Large intestine (tissue), 3 donors: ENCODE results near the gene RRAS. TPM values are rescaled to one million over a fixed set of nuclear protein-coding genes. Genes with fewer than 3 reads are reported as not detected.

Experiments used
- DNase-seq, 2 donors: peaks; one replicate each; pipeline versions ENCODE4 v3.0.0 to v3.0.0-alpha.2; 2013
- H3K27ac ChIP-seq: one replicate; pipeline ENCODE4 v1.5.1; 2013; ENCODE audit warnings: low read length
- H3K27me3 ChIP-seq: 2 replicates; pipeline ENCODE4 v1.6.1; 2013; ENCODE audit warnings: low read length; ENCODE audit not compliant: control insufficient read depth, insufficient read depth
- H3K36me3 ChIP-seq: 2 replicates; pipeline ENCODE4 v1.6.1; 2013; ENCODE audit warnings: low read length; ENCODE audit not compliant: control insufficient read depth, insufficient read depth
- H3K4me1 ChIP-seq: one replicate; pipeline ENCODE4 v1.6.1; 2013; ENCODE audit warnings: low read length; ENCODE audit not compliant: control insufficient read depth, insufficient read depth
- H3K4me3 ChIP-seq: one replicate; pipeline ENCODE4 v1.5.1; 2013; ENCODE audit warnings: low read length
- H3K9me3 ChIP-seq: one replicate; pipeline ENCODE4 v1.6.1; 2013; ENCODE audit warnings: mild to moderate bottlenecking, low read depth, low read length, moderate library complexity; ENCODE audit not compliant: control insufficient read depth
- whole genome bisulfite sequencing: methylation state at CpG from one replicate; pipeline ENCODE4 v1.1.5; 2013; ENCODE audit warnings: low lambda C conversion rate; ENCODE audit not compliant: insufficient coverage; 5-methylcytosine and 5-hydroxymethylcytosine counted together
- polyA plus RNA-seq: library from polyadenylated mRNA; unstranded; fragments of 120-200 nt; gene quantifications from one replicate; pipeline ENCODE4 v1.2.1, GENCODE V29; 2013

The RRAS gene
- polyA plus RNA-seq, 1 donor = 36.8 TPM

GRCh38 chr19:49605605-49606004 is 34.3 kb downstream of the RRAS start:
- DNase-seq = no peak
- Histone ChIP-seq H3K9me3 (no peaks in the 10 kb centered on the region), H3K36me3 (peaks cover 79% of the 10 kb centered on the region), H3K4me3 (no peak overlapping the region), H3K4me1 (no peaks in the 10 kb centered on the region), H3K27me3 (no peaks in the 10 kb centered on the region), H3K27ac (no peak overlapping the region)
- WGBS = no CpG with 5 or more reads among the region's 7 CpGs

DNA sequence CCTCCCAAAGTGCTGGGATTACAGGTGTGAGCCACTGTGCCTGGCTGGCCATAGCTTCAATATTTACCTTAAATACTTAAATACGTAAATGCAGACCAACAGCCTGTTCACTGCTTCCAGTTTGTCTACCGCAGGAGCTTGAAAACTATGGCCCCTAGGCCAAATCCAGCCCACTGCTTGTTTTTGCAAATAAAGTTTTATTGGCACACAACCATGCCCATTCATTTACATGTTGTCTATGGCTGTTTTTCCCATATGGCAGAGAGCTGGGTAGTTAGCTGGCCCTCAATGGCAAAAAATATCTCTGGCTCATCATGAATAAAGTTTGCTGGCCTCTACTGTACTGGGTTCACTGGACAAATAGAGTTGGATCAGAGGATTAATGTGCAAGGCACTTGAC is 37.1 kb downstream of the RRAS start:
- DNase-seq = no peak
- Histone ChIP-seq H3K36me3 (peaks cover 83% of the 10 kb centered on the region), H3K9me3 (no peaks in the 10 kb centered on the region), H3K27me3 (no peaks in the 10 kb centered on the region), H3K27ac (no peak overlapping the region), H3K4me3 (no peak overlapping the region), H3K4me1 (no peaks in the 10 kb centered on the region)
- no CpG with 5 or more reads among the region's 2 CpGs for WGBS

- Histone ChIP-seq H3K4me3 (no peak overlapping the region), H3K36me3 (peaks cover 80% of the 10 kb centered on the region), H3K27ac (no peak overlapping the region), H3K9me3 (peaks cover 4% of the 10 kb centered on the region), H3K4me1 (no peaks in the 10 kb centered on the region), H3K27me3 (no peaks in the 10 kb centered on the region)
- no peak for DNase-seq
- WGBS = no CpG with 5 or more reads among the region's 38 CpGs
These were observed 38.4 kb downstream of the RRAS start for GRCh38 chr19:49601482-49602038.

- H3K9me3 ChIP-seq = peaks cover 8% of the 10 kb centered on the region
- H3K4me1 ChIP-seq = peaks cover 2% of the 10 kb centered on the region
- no peaks in the 10 kb centered on the region for H3K27me3 ChIP-seq
- WGBS = no CpG with 5 or more reads among the region's 26 CpGs
- H3K36me3 ChIP-seq = peaks cover 82% of the 10 kb centered on the region
- H3K27ac ChIP-seq = no peak overlapping the region
- H3K4me3 ChIP-seq = no peak overlapping the region
- DNase-seq = no peak
These were observed 40.3 kb downstream of the RRAS start for GRCh38 chr19:49599378-49600295.

GRCh38 chr19:49597703-49597974 is 42.3 kb downstream of the RRAS start:
- no peak overlapping the region for H3K27ac ChIP-seq
- no peaks in the 10 kb centered on the region for H3K27me3 ChIP-seq
- H3K9me3 ChIP-seq = peaks cover 8% of the 10 kb centered on the region
- DNase-seq = no peak
- H3K36me3 ChIP-seq = peaks cover 77% of the 10 kb centered on the region
- WGBS = no CpG with 5 or more reads among the region's 29 CpGs
- peaks cover 11% of the 10 kb centered on the region for H3K4me1 ChIP-seq
- no peak overlapping the region for H3K4me3 ChIP-seq

DNA sequence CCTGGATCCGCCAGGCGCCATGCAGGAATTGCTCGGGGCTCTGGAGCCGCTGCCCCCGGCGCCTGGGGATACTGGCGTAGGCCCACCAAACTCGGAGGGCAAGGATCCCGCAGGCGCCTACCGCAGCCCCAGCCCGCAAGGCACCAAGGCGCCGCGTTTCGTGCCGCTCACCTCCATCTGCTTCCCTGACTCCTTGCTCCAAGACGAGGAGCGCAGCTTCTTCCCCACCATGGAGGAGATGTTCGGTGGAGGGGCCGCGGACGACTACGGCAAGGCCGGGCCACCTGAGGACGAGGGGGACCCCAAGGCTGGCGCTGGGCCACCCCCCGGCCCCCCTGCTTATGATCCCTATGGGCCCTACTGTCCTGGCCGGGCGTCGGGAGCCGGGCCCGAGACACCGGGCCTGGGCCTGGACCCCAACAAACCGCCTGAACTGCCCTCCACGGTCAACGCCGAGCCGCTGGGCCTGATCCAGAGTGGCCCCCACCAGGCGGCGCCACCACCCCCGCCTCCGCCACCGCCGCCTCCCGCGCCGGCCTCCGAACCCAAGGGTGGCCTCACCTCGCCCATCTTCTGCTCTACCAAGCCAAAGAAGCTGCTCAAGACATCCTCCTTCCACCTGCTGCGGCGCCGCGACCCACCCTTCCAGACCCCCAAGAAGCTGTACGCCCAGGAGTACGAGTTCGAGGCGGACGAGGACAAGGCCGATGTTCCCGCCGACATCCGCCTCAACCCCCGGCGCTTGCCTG is 42.8 kb downstream of the RRAS start:
- no CpG with 5 or more reads among the region's 65 CpGs for WGBS
- Histone ChIP-seq H3K27me3 (no peaks in the 10 kb centered on the region), H3K4me3 (no peak overlapping the region), H3K4me1 (peaks cover 11% of the 10 kb centered on the region), H3K27ac (no peak overlapping the region), H3K36me3 (peaks cover 72% of the 10 kb centered on the region), H3K9me3 (peaks cover 8% of the 10 kb centered on the region)
- DNase-seq = no peak

DNA sequence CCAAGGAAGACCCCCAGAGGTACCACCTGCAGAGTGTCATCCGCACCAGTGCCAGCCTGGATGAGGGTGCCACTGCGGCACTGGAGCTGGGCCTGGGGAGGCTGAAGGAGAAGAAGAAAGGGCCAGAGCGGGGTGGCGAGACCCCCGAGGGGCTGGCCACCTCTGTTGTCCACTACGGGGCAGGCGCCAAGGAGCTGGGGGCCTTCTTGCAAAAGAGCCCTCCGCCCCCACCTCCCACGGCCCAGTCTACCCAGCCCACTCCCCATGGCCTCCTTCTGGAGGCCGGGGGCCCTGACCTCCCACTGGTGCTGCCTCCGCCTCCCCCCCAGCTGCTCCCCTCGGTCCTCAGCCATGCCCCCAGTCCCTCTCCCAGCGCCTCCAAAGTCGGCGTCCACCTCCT is 43.5 kb downstream of the RRAS start:
- no CpG with 5 or more reads among the region's 15 CpGs for whole genome bisulfite sequencing
- Histone ChIP-seq H3K36me3 (peaks cover 67% of the 10 kb centered on the region), H3K27me3 (no peaks in the 10 kb centered on the region)

GRCh38 chr19:49595819-49596404 is 44.0 kb downstream of the RRAS start:
- no peak for DNase-seq
- peaks cover 63% of the 10 kb centered on the region for H3K36me3 ChIP-seq
- whole genome bisulfite sequencing = no CpG with 5 or more reads among the region's 32 CpGs
- no peaks in the 10 kb centered on the region for H3K27me3 ChIP-seq
- H3K9me3 ChIP-seq = peaks cover 8% of the 10 kb centered on the region
- H3K4me1 ChIP-seq = peaks cover 11% of the 10 kb centered on the region
- no peak overlapping the region for H3K27ac ChIP-seq
- H3K4me3 ChIP-seq = no peak overlapping the region

More for the DNA sequence above, 43.5 kb downstream of the RRAS start:
- peaks cover 8% of the 10 kb centered on the region for H3K9me3 ChIP-seq
- peaks cover 11% of the 10 kb centered on the region for H3K4me1 ChIP-seq
- no peak overlapping the region for H3K4me3 ChIP-seq
- no peak for DNase-seq
- no peak overlapping the region for H3K27ac ChIP-seq

GRCh38 chr19:49594993-49595818 is 44.7 kb downstream of the RRAS start:
- Histone ChIP-seq H3K4me1 (peaks cover 11% of the 10 kb centered on the region), H3K27ac (no peak overlapping the region), H3K9me3 (peaks cover 8% of the 10 kb centered on the region), H3K36me3 (peaks cover 57% of the 10 kb centered on the region), H3K27me3 (no peaks in the 10 kb centered on the region), H3K4me3 (no peak overlapping the region)
- no CpG with 5 or more reads among the region's 35 CpGs for WGBS
- no peak for DNase-seq
